K562 treated with DMSO at 1 percent for 4 hours (cell line): ENCODE measurements around the gene OR8K5. TPM values are rescaled to one million over a fixed set of nuclear protein-coding genes. Genes with fewer than 3 reads are reported as not detected.

Source experiments
- total RNA-seq: library from RNA; unstranded; fragments of 300-600 nt; gene quantifications from 2 replicates; pipeline ENCODE4 v1.2.3, GENCODE V29; 2022; ENCODE audit not compliant: insufficient read depth

Gene OR8K5, protein sequence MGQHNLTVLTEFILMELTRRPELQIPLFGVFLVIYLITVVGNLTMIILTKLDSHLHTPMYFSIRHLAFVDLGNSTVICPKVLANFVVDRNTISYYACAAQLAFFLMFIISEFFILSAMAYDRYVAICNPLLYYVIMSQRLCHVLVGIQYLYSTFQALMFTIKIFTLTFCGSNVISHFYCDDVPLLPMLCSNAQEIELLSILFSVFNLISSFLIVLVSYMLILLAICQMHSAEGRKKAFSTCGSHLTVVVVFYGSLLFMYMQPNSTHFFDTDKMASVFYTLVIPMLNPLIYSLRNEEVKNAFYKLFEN
- not detected in 2 replicates for total RNA-seq

DNA sequence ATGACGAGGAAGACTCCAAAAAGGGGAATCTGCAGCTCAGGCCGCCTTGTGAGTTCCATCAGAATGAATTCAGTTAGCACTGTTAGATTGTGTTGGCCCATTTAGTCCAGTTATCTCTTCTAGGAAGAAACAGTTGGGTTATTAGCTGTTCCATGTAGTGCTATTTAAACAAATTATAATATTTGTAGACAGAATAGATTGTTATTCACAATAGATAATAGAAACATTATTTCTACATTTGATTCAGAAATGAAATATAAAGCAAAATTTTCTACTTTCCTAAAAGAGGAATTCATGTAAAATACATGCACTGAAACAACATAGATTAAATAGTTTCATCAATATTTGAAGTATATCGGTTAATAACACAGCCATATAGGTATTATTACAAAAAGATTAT is at the start of gene OR8K5:
Gene OR8K5, minus strand, starts transcription at position 101 of the 400 bp plus-strand sequence. Its CDS starts 0 bp downstream, at position 101.

DNA sequence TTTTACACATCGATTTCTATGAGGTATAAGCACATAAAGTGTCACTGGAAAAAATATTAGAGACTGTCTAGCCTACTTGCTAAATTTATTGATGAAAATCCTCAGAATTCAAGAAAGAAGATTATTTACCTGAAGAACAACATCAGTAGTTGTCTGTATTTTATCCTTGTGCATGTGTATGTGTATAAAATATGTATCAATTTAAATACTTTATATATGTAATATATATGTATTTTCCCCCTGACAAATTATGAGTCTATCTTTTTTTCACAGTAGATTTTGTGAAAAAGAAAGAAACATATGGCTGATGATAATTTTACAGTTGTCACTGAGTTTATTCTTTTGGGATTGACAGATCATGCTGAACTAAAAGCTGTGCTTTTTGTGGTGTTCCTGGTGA is 16.2 kb upstream of the OR8K5 start, which contains the start of gene OR5J2:
Gene OR5J2, plus strand, starts transcription at position 301 of the 400 bp plus-strand sequence. Its CDS starts 0 bp downstream, at position 301.

DNA sequence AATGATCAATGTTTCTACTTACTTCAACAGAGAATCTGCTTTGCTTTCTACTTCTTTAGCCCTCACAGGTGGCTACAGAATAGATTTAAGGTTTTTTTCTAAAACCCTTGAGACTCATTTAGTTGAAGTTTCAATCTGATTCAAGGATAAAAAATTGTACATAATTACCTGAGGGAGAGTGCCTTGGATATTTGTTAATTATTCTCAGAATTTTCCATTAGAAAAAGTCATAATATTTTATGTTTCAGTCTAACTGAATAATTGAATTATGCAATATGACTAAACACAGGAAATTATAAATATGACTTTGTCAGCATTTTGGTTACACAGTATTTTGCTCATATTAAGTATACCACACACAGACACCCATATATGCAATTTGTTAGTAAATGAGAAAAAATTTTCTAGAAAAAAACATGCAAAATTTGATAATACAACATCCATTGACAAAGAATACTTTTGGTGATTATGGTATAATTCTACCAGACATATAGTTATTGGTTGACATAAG is 19.9 kb downstream of the OR8K5 start, which contains the start of gene OR8J3:
Gene OR8J3, minus strand, starts transcription at position 51 of the 511 bp plus-strand sequence. CDS start 2,483 bp downstream, outside the sequence.

DNA sequence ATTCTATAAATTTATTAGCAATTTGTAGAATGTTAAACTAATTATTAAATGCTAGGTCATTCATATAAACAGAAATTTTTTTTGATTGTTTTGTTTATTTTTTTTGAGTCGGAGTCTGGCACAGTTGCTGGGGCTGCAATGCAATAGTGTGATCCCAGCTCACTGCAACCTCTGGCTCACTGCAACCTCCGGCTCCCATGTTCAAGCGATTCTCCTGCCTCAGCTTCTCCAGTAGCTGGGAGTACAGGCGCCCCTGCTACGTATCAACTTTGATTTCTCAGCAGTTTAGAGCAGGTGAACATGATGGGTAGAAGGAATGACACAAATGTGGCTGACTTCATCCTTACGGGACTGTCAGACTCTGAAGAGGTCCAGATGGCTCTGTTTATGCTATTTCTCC is 38.0 kb downstream of the OR8K5 start, which contains the start of gene OR8H3:
Gene OR8H3, plus strand, starts transcription at position 301 of the 400 bp plus-strand sequence. Its CDS starts 0 bp downstream, at position 301.

Other genes starting within 250 kb of the OR8K5 start
- not detected in 2 replicates for gene OR5W2, start 245.7 kb downstream of the OR8K5 start, total RNA-seq
- not detected in 2 replicates for gene OR5I1, start 223.9 kb downstream of the OR8K5 start, total RNA-seq
- gene OR10AG1, start 190.4 kb downstream of the OR8K5 start, total RNA-seq: not detected in 2 replicates
- not detected in 2 replicates for gene OR5F1, start 165.7 kb downstream of the OR8K5 start, total RNA-seq
- gene OR5AS1, start 132.7 kb downstream of the OR8K5 start, total RNA-seq: not detected in 2 replicates
- gene OR8I2, start 67.0 kb downstream of the OR8K5 start, total RNA-seq: not detected in 2 replicates
- not detected in 2 replicates for gene OR8H2, start 56.6 kb downstream of the OR8K5 start, total RNA-seq
- gene OR8H3, start 37.9 kb downstream of the OR8K5 start, total RNA-seq: not detected in 2 replicates
- not detected in 2 replicates for gene OR8J3, start 20.1 kb downstream of the OR8K5 start, total RNA-seq
- gene OR5J2, start 16.3 kb upstream of the OR8K5 start, total RNA-seq: not detected in 2 replicates
- not detected in 2 replicates for gene OR5T2, start 73.9 kb upstream of the OR8K5 start, total RNA-seq
- gene OR5T3, start 91.9 kb upstream of the OR8K5 start, total RNA-seq: not detected in 2 replicates
- not detected in 2 replicates for gene OR5T1, start 113.8 kb upstream of the OR8K5 start, total RNA-seq
- gene OR8H1, start 131.9 kb upstream of the OR8K5 start, total RNA-seq: not detected in 2 replicates
- not detected in 2 replicates for gene OR8K3, start 154.8 kb upstream of the OR8K5 start, total RNA-seq
- gene OR8K1, start 185.7 kb upstream of the OR8K5 start, total RNA-seq: not detected in 2 replicates
- gene OR8J1, start 194.0 kb upstream of the OR8K5 start, total RNA-seq: not detected in 2 replicates
- not detected in 2 replicates for gene OR8U1, start 215.3 kb upstream of the OR8K5 start, total RNA-seq